LNCaP clone FGC (cell line): ENCODE measurements around the gene PACS2.

Experiments
- DNase-seq: peaks from one replicate; pipeline ENCODE4 v3.0.0-alpha.2; 2011; ENCODE audit warnings: low read depth
- H3K4me3 ChIP-seq: 2 replicates; pipeline ENCODE4 v1.5.1; 2011; ENCODE audit warnings: mild to moderate bottlenecking, low read depth, low read length, control low read depth
- CTCF ChIP-seq: IDR thresholded peaks from 2 replicates; pipeline ENCODE4 v1.5.1; 2012; ENCODE audit warnings: mild to moderate bottlenecking; ENCODE audit not compliant: control insufficient read depth, insufficient read depth; ENCODE audit errors: extremely low read depth

The PACS2 gene

GRCh38 chr14:105385698-105386365, 71.3 kb downstream of the PACS2 start:
- no peak overlapping the region for H3K4me3 ChIP-seq
- DNase-seq: no peak
- no peak for TF ChIP-seq CTCF

GRCh38 chr14:105386581-105387529, 72.3 kb downstream of the PACS2 start:
- no peak for TF ChIP-seq CTCF
- H3K4me3 ChIP-seq: no peak overlapping the region
- no peak for DNase-seq

DNA sequence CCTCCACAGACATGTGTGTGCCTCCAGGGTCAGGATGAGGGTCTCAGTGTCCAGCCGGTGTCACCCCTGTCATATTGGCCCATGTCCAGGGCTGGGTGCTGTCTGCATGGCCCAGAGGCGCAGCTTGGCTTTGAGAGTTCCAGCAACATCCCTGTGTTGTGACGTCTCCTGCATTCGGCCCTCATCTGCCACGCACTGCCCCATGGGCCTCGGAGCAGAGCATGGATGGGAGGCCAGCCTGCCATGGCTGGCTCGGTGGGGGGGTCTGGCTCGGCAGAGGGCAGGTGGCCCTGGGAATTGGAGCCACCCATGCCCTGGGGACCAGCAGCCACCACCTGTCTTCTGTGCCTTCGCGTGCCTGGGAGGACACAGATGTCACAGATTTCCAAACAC, 73.0 kb downstream of the PACS2 start:
- DNase-seq: no peak
- no peak overlapping the region for H3K4me3 ChIP-seq
- TF ChIP-seq CTCF: no peak

DNA sequence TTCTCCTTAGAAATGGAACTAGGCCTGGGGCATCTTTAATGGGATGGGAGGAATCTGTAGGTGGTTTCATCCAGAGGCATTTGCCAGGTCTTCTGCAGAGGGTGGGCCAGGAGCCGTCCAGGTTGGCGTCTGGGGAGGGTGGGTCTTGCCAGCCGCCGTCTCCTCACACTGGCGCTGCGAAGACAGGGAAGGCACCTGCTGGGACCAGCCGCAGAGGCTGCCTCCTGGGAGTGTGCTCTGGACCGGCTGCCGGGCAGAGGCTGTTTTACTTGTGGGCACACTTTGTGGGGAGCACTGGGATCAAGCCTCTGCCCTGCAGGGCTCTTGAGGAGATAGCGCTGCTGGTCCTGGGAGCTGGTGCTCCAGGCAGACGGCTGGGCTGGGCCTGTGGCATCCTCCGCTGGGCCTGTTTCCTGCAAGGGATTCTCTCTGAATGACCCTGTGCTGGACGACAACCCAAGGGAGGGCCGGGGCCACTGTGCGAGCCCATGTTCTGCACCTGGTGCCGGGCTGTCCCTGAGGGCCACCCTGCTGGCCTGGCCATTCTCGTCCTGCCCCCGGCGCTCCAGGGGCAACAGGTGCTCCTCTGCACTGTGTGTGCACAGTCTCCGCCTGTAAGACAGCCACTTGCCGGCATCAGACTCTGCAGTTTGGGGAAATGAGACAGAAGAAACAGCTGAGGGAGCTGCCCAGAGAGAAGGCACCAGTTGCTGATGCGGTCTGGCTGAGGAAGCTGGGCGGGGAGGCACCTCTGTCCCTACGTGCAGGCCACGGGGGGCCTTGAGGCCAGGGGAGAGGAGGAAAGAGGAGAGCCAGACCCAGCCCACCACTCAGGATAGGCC, 73.8 kb downstream of the PACS2 start:
- TF ChIP-seq CTCF: no peak
- no peak overlapping the region for H3K4me3 ChIP-seq
- DNase-seq: no peak

- TF ChIP-seq CTCF: no peak
- H3K4me3 ChIP-seq: no peak overlapping the region
Observed at GRCh38 chr14:105388976-105389375, 74.4 kb downstream of the PACS2 start.

DNA sequence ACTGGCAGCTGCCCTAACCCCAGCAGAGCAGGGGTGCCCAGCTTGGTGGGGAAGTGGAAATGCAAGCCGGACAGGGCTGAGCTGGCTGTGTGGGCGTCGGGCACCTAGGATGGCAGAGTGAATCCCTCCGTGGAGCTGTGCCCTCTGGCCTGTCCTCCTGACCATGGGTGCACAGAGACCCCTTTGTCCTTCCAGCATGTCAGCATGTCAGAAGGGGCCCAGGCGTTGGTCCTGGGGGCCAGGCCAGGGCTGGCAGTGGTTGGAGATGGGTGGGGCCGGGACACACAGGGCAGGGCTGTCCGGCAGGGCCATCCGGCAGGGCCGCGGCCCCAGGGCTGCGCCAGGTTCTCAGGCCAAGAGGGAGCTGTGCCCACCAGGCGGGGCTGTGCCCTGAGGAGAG, 75.0 kb downstream of the PACS2 start:
- DNase-seq: no peak
- no peak overlapping the region for H3K4me3 ChIP-seq
- no peak for TF ChIP-seq CTCF

More at GRCh38 chr14:105388976-105389375, 74.4 kb downstream of the PACS2 start:
- no peak for DNase-seq
